PC-9 (cell line): ENCODE results near the gene CEP72. TPM values are rescaled to one million over a fixed set of nuclear protein-coding genes. Genes with fewer than 3 reads are reported as not detected.

Source experiments
- BruUV-seq: library from RNA; stranded (reverse); fragments of 400-500 nt; replicated peaks from 2 replicates; lab custom pipeline; 2021; lab: Mats Ljungman, UMichigan
- CTCF ChIA-PET: fragments of 300-600 bp; sonication (Branson Sonifier 250); formaldehyde crosslinking; loops from one replicate; lab custom pipeline; 2022; ENCODE audit warnings: antibody characterized with exemption; lab: Charles Lee
- POLR2A ChIA-PET: fragments of 300-600 bp; sonication (Branson Sonifier 250); formaldehyde crosslinking; loops from one replicate; lab custom pipeline; 2022; ENCODE audit warnings: antibody characterized with exemption; ENCODE audit not compliant: unreplicated experiment; lab: Charles Lee
- DNase-seq, 2 experiments: peaks; one replicate each; pipeline versions ENCODE4 v3.0.0 to v3.0.0-alpha.2; 2015 to 2022; ENCODE audit warnings: mixed read lengths in 1 of 2
- H2AFZ ChIP-seq: fragments of 200-600 bp; sonication (generic); 2 replicates; pipeline ENCODE4 v1.8.1; 2017; ENCODE audit warnings: antibody characterized with exemption
- H3F3A ChIP-seq: fragments of 200-600 bp; sonication (generic); 2 replicates; pipeline ENCODE4 v1.8.1; 2017; ENCODE audit warnings: antibody characterized with exemption, mild to moderate bottlenecking, low read depth; ENCODE audit not compliant: insufficient read depth
- H3K27ac ChIP-seq: fragments of 200-600 bp; sonication (generic); 2 replicates; pipeline ENCODE4 v1.6.1; 2016; ENCODE audit warnings: mixed run types
- H3K27me3 ChIP-seq: fragments of 200-600 bp; sonication (generic); 2 replicates; pipeline ENCODE4 v1.6.1; 2016; ENCODE audit warnings: low read depth, mixed run types; ENCODE audit not compliant: insufficient read depth
- H3K36me3 ChIP-seq: fragments of 200-600 bp; sonication (generic); 2 replicates; pipeline ENCODE4 v1.6.1; 2016; ENCODE audit warnings: low read depth, mixed run types
- H3K4me1 ChIP-seq: fragments of 200-600 bp; sonication (generic); replicated peaks from 2 replicates; pipeline ENCODE4 v1.6.1; 2016; ENCODE audit warnings: mixed run types; ENCODE audit not compliant: insufficient read depth
- H3K4me2 ChIP-seq: fragments of 200-600 bp; sonication (generic); 2 replicates; pipeline ENCODE4 v1.6.1; 2017; ENCODE audit warnings: mixed run types
- H3K4me3 ChIP-seq: fragments of 200-600 bp; sonication (generic); 2 replicates; pipeline ENCODE4 v1.6.1; 2016; ENCODE audit warnings: mixed run types
- H3K79me2 ChIP-seq: fragments of 200-600 bp; sonication (generic); 2 replicates; pipeline ENCODE4 v1.6.1; 2017; ENCODE audit warnings: low read depth, mixed run types
- H3K9me2 ChIP-seq: fragments of 200-600 bp; sonication (generic); 2 replicates; pipeline ENCODE4 v1.8.1; 2017; ENCODE audit warnings: mild to moderate bottlenecking; ENCODE audit not compliant: insufficient read depth
- H3K9me3 ChIP-seq: fragments of 200-600 bp; sonication (generic); 2 replicates; pipeline ENCODE4 v1.8.1; 2016; ENCODE audit warnings: low read depth; ENCODE audit not compliant: insufficient read depth
- H4K20me1 ChIP-seq: fragments of 200-600 bp; sonication (generic); 2 replicates; pipeline ENCODE4 v1.8.1; 2017; ENCODE audit not compliant: insufficient read depth
- EZH2 ChIP-seq: fragments of 200-600 bp; sonication (generic); IDR thresholded peaks from 2 replicates; pipeline ENCODE4 v1.8.0; 2017; ENCODE audit warnings: antibody characterized with exemption, low read depth
- intact Hi-C: fragments of 100-400 bp; cut with micrococcal nuclease; formaldehyde crosslinking; loops from one replicate; pipeline ENCODE4 v1.10.0; 2022; ENCODE audit not compliant: unreplicated experiment
- total RNA-seq: library from RNA; stranded (reverse); gene quantifications from 2 replicates; pipeline ENCODE4 v1.2.3, GENCODE V29; 2021
- TF ChIP-seq, protein P1 (sequence below): fragments of 200-600 bp; sonication (generic); conservative IDR thresholded peaks from 2 replicates; pipeline ENCODE4 v1.6.1; 2017; ENCODE audit warnings: mixed run types, antibody characterized with exemption, mild to moderate bottlenecking, moderate library complexity

The CEP72 gene
- total RNA-seq, 1 experiment from 2014 or later, result 86.8 TPM

GRCh38 chr5:566636-567309 lies 45.4 kb upstream of the CEP72 start:
- no peaks in the 10 kb centered on the region for H4K20me1 ChIP-seq
- no peaks in the 10 kb centered on the region for H3K9me3 ChIP-seq
- H3F3A ChIP-seq, result no peaks in the 10 kb centered on the region
- intact Hi-C loops, result no loop called here
- no peak overlapping the region for H3K4me3 ChIP-seq
- DNase-seq, result no peak
- peaks cover 61% of the 10 kb centered on the region for H3K27me3 ChIP-seq
- TF ChIP-seq, protein P1, sequence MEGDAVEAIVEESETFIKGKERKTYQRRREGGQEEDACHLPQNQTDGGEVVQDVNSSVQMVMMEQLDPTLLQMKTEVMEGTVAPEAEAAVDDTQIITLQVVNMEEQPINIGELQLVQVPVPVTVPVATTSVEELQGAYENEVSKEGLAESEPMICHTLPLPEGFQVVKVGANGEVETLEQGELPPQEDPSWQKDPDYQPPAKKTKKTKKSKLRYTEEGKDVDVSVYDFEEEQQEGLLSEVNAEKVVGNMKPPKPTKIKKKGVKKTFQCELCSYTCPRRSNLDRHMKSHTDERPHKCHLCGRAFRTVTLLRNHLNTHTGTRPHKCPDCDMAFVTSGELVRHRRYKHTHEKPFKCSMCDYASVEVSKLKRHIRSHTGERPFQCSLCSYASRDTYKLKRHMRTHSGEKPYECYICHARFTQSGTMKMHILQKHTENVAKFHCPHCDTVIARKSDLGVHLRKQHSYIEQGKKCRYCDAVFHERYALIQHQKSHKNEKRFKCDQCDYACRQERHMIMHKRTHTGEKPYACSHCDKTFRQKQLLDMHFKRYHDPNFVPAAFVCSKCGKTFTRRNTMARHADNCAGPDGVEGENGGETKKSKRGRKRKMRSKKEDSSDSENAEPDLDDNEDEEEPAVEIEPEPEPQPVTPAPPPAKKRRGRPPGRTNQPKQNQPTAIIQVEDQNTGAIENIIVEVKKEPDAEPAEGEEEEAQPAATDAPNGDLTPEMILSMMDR, result no peak
- TF ChIP-seq EZH2, result no peak
- H3K9me2 ChIP-seq, result no peaks in the 10 kb centered on the region
- no peak overlapping the region for H3K4me2 ChIP-seq
- no peaks in the 10 kb centered on the region for H3K79me2 ChIP-seq
- CTCF ChIA-PET, result no interaction called here
- no peaks in the 10 kb centered on the region for H3K36me3 ChIP-seq
- H2AFZ ChIP-seq, result no peak overlapping the region
- no peak overlapping the region for H3K27ac ChIP-seq
- no TSS peak for BruUV-seq
- H3K4me1 ChIP-seq, result no peaks in the 10 kb centered on the region
- POLR2A ChIA-PET, result no interaction called here

GRCh38 chr5:567664-568060 lies 44.5 kb upstream of the CEP72 start:
- BruUV-seq, result no TSS peak

GRCh38 chr5:568061-568781 lies 43.9 kb upstream of the CEP72 start:
- Histone ChIP-seq H3K9me3 (no peaks in the 10 kb centered on the region), H3K27ac (no peak overlapping the region), H3K27me3 (peaks cover 74% of the 10 kb centered on the region), H3K9me2 (no peaks in the 10 kb centered on the region), H4K20me1 (no peaks in the 10 kb centered on the region), H3K79me2 (no peaks in the 10 kb centered on the region), H3K4me2 (no peak overlapping the region), H3F3A (no peaks in the 10 kb centered on the region), H3K4me3 (no peak overlapping the region), H3K4me1 (no peaks in the 10 kb centered on the region), H2AFZ (no peak overlapping the region), H3K36me3 (no peaks in the 10 kb centered on the region)
- ChIA-PET POLR2A (no interaction called here), CTCF (no interaction called here)
- intact Hi-C loops, result no loop called here
- TF ChIP-seq, protein P1, result no peak
- TF ChIP-seq EZH2, result no peak
- no TSS peak for BruUV-seq
- no peak for DNase-seq

More at GRCh38 chr5:567664-568060, 44.5 kb upstream of the CEP72 start:
- Histone ChIP-seq H3K36me3 (no peaks in the 10 kb centered on the region), H3F3A (no peaks in the 10 kb centered on the region), H3K27ac (no peak overlapping the region), H3K4me2 (no peak overlapping the region), H3K4me1 (no peaks in the 10 kb centered on the region), H4K20me1 (no peaks in the 10 kb centered on the region), H2AFZ (no peak overlapping the region), H3K9me2 (no peaks in the 10 kb centered on the region), H3K4me3 (no peak overlapping the region), H3K27me3 (peaks cover 68% of the 10 kb centered on the region), H3K9me3 (no peaks in the 10 kb centered on the region), H3K79me2 (no peaks in the 10 kb centered on the region)
- ChIA-PET POLR2A (no interaction called here), CTCF (no interaction called here)
- DNase-seq, result no peak
- intact Hi-C loops, result no loop called here
- TF ChIP-seq, protein P1, result no peak
